ENCODE measurements around the gene C11orf71. TPM values are rescaled to one million over a fixed set of nuclear protein-coding genes. Genes with fewer than 3 reads are reported as not detected.

The C11orf71 gene
- total RNA-seq, 6 experiments from 2014 or later: 2.4 to 3.8 (median 3.2) TPM

DNA sequence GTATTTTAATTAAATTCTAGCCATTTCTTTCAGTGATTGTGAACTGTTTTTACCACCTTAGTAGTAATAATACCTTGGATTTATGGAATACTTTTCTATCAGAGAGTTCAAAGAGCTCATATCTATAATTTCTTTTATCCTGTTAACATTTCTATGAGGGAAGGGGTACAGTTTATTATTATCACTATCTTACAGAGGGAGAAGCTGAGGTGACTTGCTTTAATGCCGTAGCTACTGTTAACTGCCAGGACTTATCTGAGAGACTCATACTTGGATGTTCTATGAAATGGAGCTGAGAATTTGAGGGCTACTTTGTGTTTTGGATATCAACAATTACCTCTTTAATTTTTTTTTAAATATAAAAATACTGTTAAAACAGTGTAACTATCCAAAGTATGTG, 42.2 kb upstream of the C11orf71 start:
- Mint-ChIP-seq H3K9me3 (no peaks in the 10 kb centered on the region), H3K4me3 (no peak overlapping the region), H3K36me3 (ENCODE audit: low read depth) (peaks cover 44% of the 10 kb centered on the region), H3K4me1 (ENCODE audit: low read depth) (peaks cover 73% of the 10 kb centered on the region), H3K27ac (no peak overlapping the region), H3K27me3 (ENCODE audit: insufficient read depth) (no peaks in the 10 kb centered on the region; the same call in 1 of the 2 replicates)
- DNase-seq: no peak
- TF ChIP-seq, protein P1, sequence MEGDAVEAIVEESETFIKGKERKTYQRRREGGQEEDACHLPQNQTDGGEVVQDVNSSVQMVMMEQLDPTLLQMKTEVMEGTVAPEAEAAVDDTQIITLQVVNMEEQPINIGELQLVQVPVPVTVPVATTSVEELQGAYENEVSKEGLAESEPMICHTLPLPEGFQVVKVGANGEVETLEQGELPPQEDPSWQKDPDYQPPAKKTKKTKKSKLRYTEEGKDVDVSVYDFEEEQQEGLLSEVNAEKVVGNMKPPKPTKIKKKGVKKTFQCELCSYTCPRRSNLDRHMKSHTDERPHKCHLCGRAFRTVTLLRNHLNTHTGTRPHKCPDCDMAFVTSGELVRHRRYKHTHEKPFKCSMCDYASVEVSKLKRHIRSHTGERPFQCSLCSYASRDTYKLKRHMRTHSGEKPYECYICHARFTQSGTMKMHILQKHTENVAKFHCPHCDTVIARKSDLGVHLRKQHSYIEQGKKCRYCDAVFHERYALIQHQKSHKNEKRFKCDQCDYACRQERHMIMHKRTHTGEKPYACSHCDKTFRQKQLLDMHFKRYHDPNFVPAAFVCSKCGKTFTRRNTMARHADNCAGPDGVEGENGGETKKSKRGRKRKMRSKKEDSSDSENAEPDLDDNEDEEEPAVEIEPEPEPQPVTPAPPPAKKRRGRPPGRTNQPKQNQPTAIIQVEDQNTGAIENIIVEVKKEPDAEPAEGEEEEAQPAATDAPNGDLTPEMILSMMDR (IDR thresholded peaks at IDR 0.05): no peak

DNA sequence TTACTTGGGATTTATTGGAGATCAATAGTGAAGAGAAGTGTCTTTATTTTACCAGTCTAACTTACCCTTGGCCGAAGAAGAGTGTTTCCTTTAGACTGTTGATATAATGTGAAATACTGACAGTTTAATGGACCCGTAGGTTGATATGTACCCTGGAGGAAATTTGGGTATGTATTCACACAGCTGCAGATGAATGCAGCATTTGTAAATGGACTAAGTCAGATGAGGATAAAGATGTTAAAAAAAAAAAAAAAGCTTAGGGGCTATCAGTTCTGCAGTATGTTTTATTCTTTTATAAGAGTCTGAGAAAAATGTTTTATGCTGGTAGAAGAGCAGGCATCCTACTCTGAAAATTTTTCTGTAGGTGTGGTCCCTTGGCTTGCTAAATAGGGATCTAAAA, 41.6 kb upstream of the C11orf71 start:
- Mint-ChIP-seq H3K4me1 (ENCODE audit: low read depth) (peaks cover 66% of the 10 kb centered on the region), H3K4me3 (no peak overlapping the region), H3K27ac (no peak overlapping the region), H3K9me3 (no peaks in the 10 kb centered on the region), H3K27me3 (ENCODE audit: insufficient read depth) (no peaks in the 10 kb centered on the region), H3K36me3 (ENCODE audit: low read depth) (peaks cover 38% of the 10 kb centered on the region)
- TF ChIP-seq, protein P1 (IDR thresholded peaks at IDR 0.05): no peak
- no peak for DNase-seq

DNA sequence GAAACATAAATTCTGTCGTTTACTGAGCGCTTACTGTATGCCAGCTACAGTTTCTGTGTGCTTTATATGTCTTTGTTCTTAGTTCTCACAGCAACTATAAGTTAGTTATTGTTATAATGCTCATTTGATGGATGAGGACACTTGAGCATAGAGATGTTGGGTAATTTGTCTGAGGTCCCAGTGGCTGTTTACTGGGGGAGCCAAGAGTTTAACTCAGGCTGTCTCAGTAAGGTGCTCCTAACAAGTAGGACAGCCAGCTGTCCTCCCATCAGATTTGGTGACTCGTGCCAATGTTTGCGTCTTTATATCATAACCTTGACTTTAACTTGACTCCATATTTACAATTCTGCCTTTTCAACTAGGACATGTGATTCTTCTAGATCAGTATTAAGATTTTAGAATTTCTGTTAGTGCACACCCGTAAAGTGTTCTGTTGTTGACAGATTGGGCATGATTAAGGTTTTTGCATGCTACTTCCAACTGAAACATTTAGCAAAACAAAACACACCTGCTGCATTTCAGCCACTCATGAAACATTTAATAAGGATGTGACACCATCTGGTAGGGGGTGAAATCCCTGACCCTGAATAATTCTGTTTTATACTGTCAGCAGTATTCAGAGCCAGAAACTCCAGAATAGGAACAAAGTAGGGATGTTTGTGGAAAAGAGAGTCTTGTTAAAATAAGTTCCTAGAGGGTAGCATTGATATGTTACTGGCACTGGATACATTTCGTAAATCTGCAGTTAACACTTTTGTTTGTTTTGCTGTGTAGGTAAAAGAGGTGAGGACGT, 40.9 kb upstream of the C11orf71 start:
- H3K4me1 Mint-ChIP-seq (ENCODE audit: low read depth): peaks cover 59% of the 10 kb centered on the region
- H3K9me3 Mint-ChIP-seq: no peaks in the 10 kb centered on the region
- H3K27me3 Mint-ChIP-seq (ENCODE audit: insufficient read depth): no peaks in the 10 kb centered on the region
- no peak for DNase-seq
- TF ChIP-seq, protein P1 (IDR thresholded peaks at IDR 0.05): no peak
- H3K36me3 Mint-ChIP-seq (ENCODE audit: low read depth): peaks cover 32% of the 10 kb centered on the region
- peak overlapping the region; percentile 98 for H3K4me3 Mint-ChIP-seq
- H3K27ac Mint-ChIP-seq: peak overlapping the region; percentile 66

DNA sequence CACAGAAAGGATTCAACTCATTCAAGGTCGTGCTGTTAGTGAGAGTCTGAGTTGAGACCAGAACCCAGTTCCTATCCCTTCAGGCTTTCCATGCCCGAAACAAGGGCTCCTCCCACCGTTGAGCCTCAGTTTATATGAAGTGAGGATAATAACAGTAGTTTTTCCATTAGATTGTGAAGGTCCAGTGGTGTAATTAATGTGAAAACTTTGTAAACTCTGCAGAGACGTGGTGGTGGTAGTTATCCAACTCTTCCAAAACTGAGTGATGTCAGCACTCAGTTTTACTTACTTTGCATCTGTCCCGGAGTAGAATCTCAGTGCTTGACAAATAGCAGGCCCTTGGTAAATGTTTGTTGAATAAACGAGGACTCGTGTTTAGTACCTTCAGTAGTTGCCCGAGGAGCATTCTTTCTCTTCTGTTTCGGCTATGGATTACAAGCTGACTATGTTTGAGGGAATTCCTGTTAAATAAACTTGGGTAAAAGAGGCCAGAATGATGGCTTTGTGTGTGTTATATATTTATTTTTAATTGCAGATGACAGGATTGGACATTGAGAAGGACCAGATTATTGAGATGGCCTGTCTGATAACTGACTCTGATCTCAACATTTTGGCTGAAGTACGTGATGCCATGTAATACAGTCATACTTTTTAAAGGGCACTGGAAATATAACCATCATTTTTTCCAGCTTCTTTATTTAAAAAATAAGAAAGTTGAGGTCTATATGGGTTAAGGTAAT, 40.0 kb upstream of the C11orf71 start:
- TF ChIP-seq, protein P1 (IDR thresholded peaks at IDR 0.05): no peak
- Mint-ChIP-seq H3K36me3 (ENCODE audit: low read depth) (peaks cover 31% of the 10 kb centered on the region), H3K4me3 (peak overlapping the region; percentile 98), H3K4me1 (ENCODE audit: low read depth) (peaks cover 52% of the 10 kb centered on the region), H3K27ac (peak overlapping the region; percentile 94), H3K9me3 (no peaks in the 10 kb centered on the region), H3K27me3 (ENCODE audit: insufficient read depth) (no peaks in the 10 kb centered on the region)
- DNase-seq: peak; percentile 56

DNA sequence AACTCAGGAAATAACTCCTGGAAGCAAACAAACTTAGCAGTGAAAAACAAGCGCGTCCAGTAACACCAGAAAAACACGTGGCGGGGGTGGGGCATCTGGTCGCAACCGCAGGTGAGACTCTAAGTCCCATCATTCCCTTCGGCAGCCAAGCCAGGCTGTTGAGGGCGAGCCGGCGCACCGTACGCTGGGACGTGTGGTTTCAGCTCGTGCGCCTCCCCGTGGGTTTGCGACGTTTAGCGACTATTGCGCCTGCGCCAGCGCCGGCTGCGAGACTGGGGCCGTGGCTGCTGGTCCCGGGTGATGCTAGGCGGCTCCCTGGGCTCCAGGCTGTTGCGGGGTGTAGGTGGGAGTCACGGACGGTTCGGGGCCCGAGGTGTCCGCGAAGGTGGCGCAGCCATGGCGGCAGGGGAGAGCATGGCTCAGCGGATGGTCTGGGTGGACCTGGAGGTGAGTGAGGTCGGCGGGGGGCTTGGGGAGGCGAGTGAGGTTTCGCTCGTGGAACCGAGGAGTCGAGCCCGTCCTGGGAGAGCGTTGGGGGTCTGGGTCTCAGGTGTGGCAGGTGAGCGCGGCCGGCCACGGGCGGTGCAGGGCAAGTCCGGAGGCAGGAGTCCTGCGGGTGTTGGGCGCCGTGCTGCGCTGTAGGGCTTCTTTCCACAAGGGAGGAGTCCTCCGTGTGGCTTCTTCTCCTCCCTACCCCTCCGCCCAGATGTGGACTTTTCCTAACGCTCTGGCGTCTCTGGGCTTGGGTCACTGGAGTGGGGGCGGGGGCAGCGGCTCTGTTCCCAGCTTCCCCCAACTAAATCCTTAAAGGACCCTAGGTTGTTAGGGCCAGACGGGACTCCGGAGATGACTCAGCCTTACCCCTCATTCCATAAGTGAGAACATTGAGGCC, 39.2 kb upstream of the C11orf71 start, which contains the start of gene REXO2:
REXO2 (plus strand) TSS at position 239 of the 892 bp plus-strand sequence; CDS start at position 301, 62 bp downstream.
- peak; percentile 90 for DNase-seq
- H3K27ac Mint-ChIP-seq: peak within 1 kb of the TSS; percentile 94
- peak within 1 kb of the TSS; percentile 98 for H3K4me3 Mint-ChIP-seq
- TF ChIP-seq, protein P1 (IDR thresholded peaks at IDR 0.05): peak; percentile 55
- H3K36me3 Mint-ChIP-seq (ENCODE audit: low read depth): peaks cover 25% of the 10 kb centered on the region
- no peaks in the 10 kb centered on the region for H3K27me3 Mint-ChIP-seq (ENCODE audit: insufficient read depth)
- no peaks in the 10 kb centered on the region for H3K9me3 Mint-ChIP-seq
- peaks cover 46% of the 10 kb centered on the region for H3K4me1 Mint-ChIP-seq (ENCODE audit: low read depth)
